Neural progenitor cell (in vitro differentiated cells): ENCODE data around the gene CFAP92.

Experiments used
- CTCF ChIP-seq: fragments of 200-600 bp; sonication (generic); IDR thresholded peaks from 2 replicates; pipeline ENCODE4 v1.5.1; 2017; ENCODE audit warnings: antibody characterized with exemption, mild to moderate bottlenecking
- EZH2 ChIP-seq: fragments of 200-600 bp; sonication (generic); IDR thresholded peaks from 2 replicates; pipeline ENCODE4 v1.6.1; 2017; ENCODE audit warnings: antibody characterized with exemption, mild to moderate bottlenecking, moderate library complexity
- EZH2phosphoT487 ChIP-seq: fragments of 200-600 bp; sonication (generic); IDR thresholded peaks from 2 replicates; pipeline ENCODE4 v1.6.1; 2017; ENCODE audit warnings: antibody characterized with exemption

- TF ChIP-seq CTCF (no peak), EZH2phosphoT487 (no peak), EZH2 (no peak)
Observed at GRCh38 chr3:129032716-129033115, 38.8 kb upstream of the CFAP92 start.
